GM12892 (cell line): Measurements from ENCODE around the gene STAG1.

Experiments
- POLR2A ChIP-seq: IDR thresholded peaks from 2 replicates; pipeline ENCODE4 v1.6.1; 2011; ENCODE audit warnings: low read depth, low read length, control low read depth
- POLR2AphosphoS5 ChIP-seq: IDR thresholded peaks from 2 replicates; pipeline ENCODE4 v1.6.1; 2011; ENCODE audit warnings: low read depth, low read length, control low read depth

DNA sequence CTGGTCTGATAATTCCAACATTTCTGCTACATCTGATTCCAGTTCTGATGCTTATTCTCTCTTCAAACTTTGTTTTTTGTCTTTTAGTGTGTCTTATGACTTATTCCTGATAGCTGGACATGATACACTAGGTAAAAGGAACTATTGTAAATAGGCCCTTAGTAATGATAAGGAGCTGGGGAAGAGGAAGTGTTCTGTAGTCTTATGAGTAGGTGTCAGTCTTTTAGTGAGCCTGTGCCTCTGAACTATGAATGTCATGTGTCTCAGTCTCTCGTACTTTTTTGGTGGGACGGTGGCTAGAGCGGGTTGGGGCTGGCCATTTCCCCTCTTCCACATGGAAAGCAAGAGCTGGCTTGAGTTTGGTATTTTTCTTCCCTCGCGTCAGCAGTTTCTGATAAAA lies 460.9 kb downstream of the STAG1 start:
- TF ChIP-seq POLR2A (no peak), POLR2AphosphoS5 (no peak)
